Vagina (tissue), 2 donors: ENCODE data around the gene PHLDB1. TPM values are rescaled to one million over a fixed set of nuclear protein-coding genes. Genes with fewer than 3 reads are reported as not detected.

Source experiments
- DNase-seq, 2 donors: peaks; one replicate each; pipeline ENCODE4 v3.0.0-alpha.2; 2017; ENCODE audit errors: extremely low spot score in 2 of 2
- H3K27ac ChIP-seq: fragments of 200-600 bp; sonication (generic); one replicate; pipeline ENCODE4 v1.5.1; 2019
- H3K27me3 ChIP-seq: fragments of 200-600 bp; sonication (generic); one replicate; pipeline ENCODE4 v1.5.1; 2019
- H3K36me3 ChIP-seq, 2 donors: fragments of 200-600 bp; sonication (generic); one replicate each; pipeline ENCODE4 v1.5.1; 2017 to 2019
- H3K4me1 ChIP-seq: fragments of 200-600 bp; sonication (generic); one replicate; pipeline ENCODE4 v1.5.1; 2019
- H3K4me3 ChIP-seq, 2 donors: fragments of 200-600 bp; sonication (generic); 1 replicate in 1 of 2; 2 replicates in 1 of 2; pipeline ENCODE4 v1.5.1; 2016 to 2019
- H3K9me3 ChIP-seq: fragments of 200-600 bp; sonication (generic); one replicate; pipeline ENCODE4 v1.5.1; 2019
- POLR2A ChIP-seq, 2 donors: fragments of 450-650 bp; IDR thresholded peaks; one replicate each; pipeline ENCODE4 v1.6.1; 2017; ENCODE audit warnings: antibody characterized with exemption in 2 of 2, mild to moderate bottlenecking in 2 of 2, moderate library complexity in 2 of 2
- POLR2AphosphoS5 ChIP-seq, 2 donors: sonication (generic); formaldehyde crosslinking; IDR thresholded peaks; one replicate each; pipeline ENCODE4 v1.9.0; 2017; ENCODE audit warnings: antibody characterized with exemption in 2 of 2, mild to moderate bottlenecking in 2 of 2, low read depth in 1 of 2; ENCODE audit not compliant: insufficient read depth in 1 of 2
- intact Hi-C: fragments of 100-400 bp; cut with DNase I; formaldehyde crosslinking; loops from one replicate; pipeline ENCODE4 v1.15.1; 2023
- microRNA-seq: library from miRNA; unstranded; fragments of <30 nt; microRNA quantifications from one replicate; pipeline ENCODE4, GENCODE V29; 2017; ENCODE audit warnings: borderline number of aligned reads, borderline replicate concordance
- small RNA-seq: library from RNA; depleted of rRNA; stranded (forward); fragments of <200 nt; gene quantifications from one replicate; pipeline ENCODE3, GENCODE V24; 2016
- total RNA-seq: library from RNA; depleted of rRNA; stranded (reverse); fragments of >200 nt; gene quantifications from one replicate; pipeline ENCODE4 v1.2.3, GENCODE V29; 2016
- TF ChIP-seq, protein P1 (sequence below), 3 experiments: fragments of 450-650 bp in 2 of 3; fragments of 200-600 bp in 1 of 3; sonication (generic) in 1 of 3; IDR thresholded peaks; one replicate each; pipeline ENCODE4 v1.5.1; 2017 to 2019; ENCODE audit warnings: antibody characterized with exemption in 3 of 3, mild to moderate bottlenecking in 2 of 3, moderate library complexity in 2 of 3

Gene PHLDB1
- total RNA-seq, 1 donor from 2014 or later: 119 TPM

DNA sequence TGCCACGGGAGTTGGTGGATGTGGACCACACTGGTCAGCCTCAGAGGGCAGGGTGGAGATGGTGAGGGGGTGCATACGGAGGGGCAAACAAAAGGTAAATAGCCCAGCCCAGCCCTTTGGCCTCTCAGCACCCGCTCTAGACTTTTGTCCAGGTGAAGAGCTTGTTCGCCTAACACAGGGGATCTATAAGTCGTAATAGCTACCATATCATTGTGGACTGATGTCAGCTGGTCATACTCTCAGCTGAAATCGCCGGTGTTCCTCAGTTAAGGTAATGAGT lies 99.1 kb downstream of the PHLDB1 start:
- H3K4me3 ChIP-seq: no peak overlapping the region
- DNase-seq: no peak
- TF ChIP-seq POLR2AphosphoS5 (IDR thresholded peaks at IDR 0.05; ENCODE audit: insufficient read depth in 1 of 2, low read depth in 1 of 2) (no peak), POLR2A (IDR thresholded peaks at IDR 0.05) (no peak)
- TF ChIP-seq, protein P1, sequence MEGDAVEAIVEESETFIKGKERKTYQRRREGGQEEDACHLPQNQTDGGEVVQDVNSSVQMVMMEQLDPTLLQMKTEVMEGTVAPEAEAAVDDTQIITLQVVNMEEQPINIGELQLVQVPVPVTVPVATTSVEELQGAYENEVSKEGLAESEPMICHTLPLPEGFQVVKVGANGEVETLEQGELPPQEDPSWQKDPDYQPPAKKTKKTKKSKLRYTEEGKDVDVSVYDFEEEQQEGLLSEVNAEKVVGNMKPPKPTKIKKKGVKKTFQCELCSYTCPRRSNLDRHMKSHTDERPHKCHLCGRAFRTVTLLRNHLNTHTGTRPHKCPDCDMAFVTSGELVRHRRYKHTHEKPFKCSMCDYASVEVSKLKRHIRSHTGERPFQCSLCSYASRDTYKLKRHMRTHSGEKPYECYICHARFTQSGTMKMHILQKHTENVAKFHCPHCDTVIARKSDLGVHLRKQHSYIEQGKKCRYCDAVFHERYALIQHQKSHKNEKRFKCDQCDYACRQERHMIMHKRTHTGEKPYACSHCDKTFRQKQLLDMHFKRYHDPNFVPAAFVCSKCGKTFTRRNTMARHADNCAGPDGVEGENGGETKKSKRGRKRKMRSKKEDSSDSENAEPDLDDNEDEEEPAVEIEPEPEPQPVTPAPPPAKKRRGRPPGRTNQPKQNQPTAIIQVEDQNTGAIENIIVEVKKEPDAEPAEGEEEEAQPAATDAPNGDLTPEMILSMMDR (IDR thresholded peaks at IDR 0.05): no peak
- H3K36me3 ChIP-seq: no peaks in the 10 kb centered on the region
- intact Hi-C loops: no loop called here
- no peaks in the 10 kb centered on the region for H3K9me3 ChIP-seq
- no peaks in the 10 kb centered on the region for H3K27me3 ChIP-seq
- no peaks in the 10 kb centered on the region for H3K4me1 ChIP-seq
- H3K27ac ChIP-seq: no peak overlapping the region

Small RNA genes within 50 kb of the gene (microRNA-seq; reads per million reads assigned to microRNA genes)
- gene MIR6716: not detected

Small RNA genes within 50 kb of the gene (small RNA-seq; reads per million reads assigned to genes)
- gene RNU6-1157P (not detected), gene RNU6-376P (not detected)

Other genes with a start within 250 kb of the PHLDB1 start
- gene UBE4A, start 248.0 kb upstream of the PHLDB1 start, total RNA-seq: 31.9 TPM
- 169 TPM for gene ATP5MG, start 206.0 kb upstream of the PHLDB1 start, total RNA-seq
- gene KMT2A, start 171.1 kb upstream of the PHLDB1 start, total RNA-seq: 72.7 TPM
- gene TTC36, start 80.1 kb upstream of the PHLDB1 start, total RNA-seq: not detected
- gene TMEM25, start 76.4 kb upstream of the PHLDB1 start, total RNA-seq: 21.4 TPM
- gene IFT46, start 41.7 kb upstream of the PHLDB1 start, total RNA-seq: 30.0 TPM
- gene ARCN1, start 35.2 kb upstream of the PHLDB1 start, total RNA-seq: 78.6 TPM
- gene TREH, start 72.0 kb downstream of the PHLDB1 start, total RNA-seq: 0.25 TPM
- gene DDX6, start 183.5 kb downstream of the PHLDB1 start, total RNA-seq: 81.5 TPM